Measurements from ENCODE around the gene MLKL. TPM values are rescaled to one million over a fixed set of nuclear protein-coding genes. Genes with fewer than 3 reads are reported as not detected.

Gene MLKL
- total RNA-seq, 1 experiment from 2014 or later = 4.3 TPM

GRCh38 chr16:74717367-74717766 lies 16.7 kb upstream of the MLKL start:
- no peak overlapping the region for H3K27ac Mint-ChIP-seq
- H3K4me1 Mint-ChIP-seq = no peaks in the 10 kb centered on the region
- H3K4me3 Mint-ChIP-seq = no peak overlapping the region
- no peaks in the 10 kb centered on the region for H3K27me3 Mint-ChIP-seq (ENCODE audit: low read depth)
- POLR2A ChIA-PET = no interaction called here
- TF ChIP-seq USF1 (CRISPR knock-in tag; IDR thresholded peaks at IDR 0.05) = no peak
- no peak for TF ChIP-seq HMGXB4 (CRISPR knock-in tag; IDR thresholded peaks at IDR 0.05)
- no peak for TF ChIP-seq CREM (CRISPR knock-in tag; IDR thresholded peaks at IDR 0.05)
- TF ChIP-seq PRRX2 (CRISPR knock-in tag; IDR thresholded peaks at IDR 0.05) = no peak
- TF ChIP-seq IRF2 (CRISPR knock-in tag; IDR thresholded peaks at IDR 0.05; ENCODE audit: borderline replicate concordance, low read depth) = no peak
- no peak for TF ChIP-seq EMX1 (CRISPR knock-in tag; IDR thresholded peaks at IDR 0.05)
- TF ChIP-seq PREB (CRISPR knock-in tag; IDR thresholded peaks at IDR 0.05; ENCODE audit: borderline replicate concordance) = no peak
- no peak for TF ChIP-seq MLX (CRISPR knock-in tag; IDR thresholded peaks at IDR 0.05)
- no peak for TF ChIP-seq NFATC4 (CRISPR knock-in tag; IDR thresholded peaks at IDR 0.05)
- TF ChIP-seq ZSCAN18 (CRISPR knock-in tag; IDR thresholded peaks at IDR 0.05) = no peak
- TF ChIP-seq ERG (CRISPR knock-in tag; IDR thresholded peaks at IDR 0.05) = no peak
- TF ChIP-seq CDX4 (CRISPR knock-in tag; IDR thresholded peaks at IDR 0.05; ENCODE audit: borderline replicate concordance) = no peak
- TF ChIP-seq MAX (CRISPR knock-in tag; IDR thresholded peaks at IDR 0.05) = no peak
- CTCF ChIA-PET = interaction anchor here (0.5 to 4.0 kb wide), 8 partner anchors 9 to 355 kb away, joined by 3 to 28 read pairs (median 7); partner anchors contain the start of gene FA2H
- no peaks in the 10 kb centered on the region for H3K9me3 Mint-ChIP-seq
- no peak for DNase-seq (ENCODE audit: low spot score)
- no peaks in the 10 kb centered on the region for H3K36me3 Mint-ChIP-seq
- ATAC-seq = no peak

GRCh38 chr16:74716355-74716754 lies 15.7 kb upstream of the MLKL start:
- Mint-ChIP-seq H3K27me3 (ENCODE audit: low read depth) (no peaks in the 10 kb centered on the region), H3K4me3 (no peak overlapping the region), H3K27ac (no peak overlapping the region), H3K9me3 (no peaks in the 10 kb centered on the region), H3K36me3 (no peaks in the 10 kb centered on the region), H3K4me1 (no peaks in the 10 kb centered on the region)
- POLR2A ChIA-PET = interaction anchor here (0.6 kb wide), 1 partner anchor 26 kb away, joined by 8 read pairs; no protein-coding TSS in a partner anchor
- ATAC-seq = peak; percentile 47
- CTCF ChIA-PET = interaction anchor here (0.5 to 4.0 kb wide), 17 partner anchors 8 to 395 kb away, joined by 3 to 28 read pairs (median 6); partner anchors contain the start of genes FA2H, MLKL and RFWD3
- DNase-seq (ENCODE audit: low spot score) = peak; percentile 44
- TF ChIP-seq ZBTB43 (CRISPR knock-in tag; IDR thresholded peaks at IDR 0.05) (no peak), ZNF512 (CRISPR knock-in tag; IDR thresholded peaks at IDR 0.05; ENCODE audit: borderline replicate concordance) (no peak), ETV6 (CRISPR knock-in tag; IDR thresholded peaks at IDR 0.05) (no peak), TP53 (CRISPR knock-in tag; IDR thresholded peaks at IDR 0.05) (no peak), IRF2 (CRISPR knock-in tag; IDR thresholded peaks at IDR 0.05; ENCODE audit: borderline replicate concordance, low read depth) (no peak), ATF1 (CRISPR knock-in tag; IDR thresholded peaks at IDR 0.05) (no peak), TEAD1 (CRISPR knock-in tag; IDR thresholded peaks at IDR 0.05) (no peak), ZMAT4 (CRISPR knock-in tag; IDR thresholded peaks at IDR 0.05) (no peak), NR2C2 (CRISPR knock-in tag; IDR thresholded peaks at IDR 0.05) (no peak), JUN (CRISPR knock-in tag; IDR thresholded peaks at IDR 0.05) (no peak), FOXK1 (CRISPR knock-in tag; IDR thresholded peaks at IDR 0.05) (no peak), CDX4 (CRISPR knock-in tag; IDR thresholded peaks at IDR 0.05; ENCODE audit: borderline replicate concordance) (no peak)

Measured in WTC11 (cell line).